Hepatocyte (in vitro differentiated cells): ENCODE data around the gene COMMD2. TPM values are rescaled to one million over a fixed set of nuclear protein-coding genes. Genes with fewer than 3 reads are reported as not detected.

ENCODE experiments used
- DNase-seq: peaks from one replicate; pipeline ENCODE4 v3.0.0-alpha.2; 2016; ENCODE audit warnings: low spot score
- H2AFZ ChIP-seq: fragments of 200-600 bp; sonication (generic); 2 replicates; pipeline ENCODE4 v1.6.0; 2016; ENCODE audit warnings: antibody characterized with exemption, mild to moderate bottlenecking
- H3K27ac ChIP-seq: fragments of 200-600 bp; sonication (generic); 2 replicates; pipeline ENCODE4 v1.5.1; 2016; ENCODE audit warnings: mild to moderate bottlenecking
- H3K27me3 ChIP-seq: fragments of 200-600 bp; sonication (generic); 2 replicates; pipeline ENCODE4 v1.6.1; 2016
- H3K36me3 ChIP-seq: fragments of 200-600 bp; sonication (generic); replicated peaks from 2 replicates; pipeline ENCODE4 v1.5.1; 2016; ENCODE audit warnings: low read depth; ENCODE audit not compliant: insufficient read depth
- H3K4me1 ChIP-seq: fragments of 200-600 bp; sonication (generic); 2 replicates; pipeline ENCODE4 v1.5.1; 2016; ENCODE audit warnings: mild to moderate bottlenecking, moderate library complexity; ENCODE audit not compliant: insufficient read depth
- H3K4me2 ChIP-seq: fragments of 200-600 bp; sonication (generic); 2 replicates; pipeline ENCODE4 v1.6.0; 2016
- H3K4me3 ChIP-seq: fragments of 200-600 bp; sonication (generic); 2 replicates; pipeline ENCODE4 v1.5.1; 2016; ENCODE audit warnings: mild to moderate bottlenecking
- H3K79me2 ChIP-seq: fragments of 200-600 bp; sonication (generic); 2 replicates; pipeline ENCODE4 v1.6.0; 2017; ENCODE audit warnings: mild to moderate bottlenecking
- H3K9me2 ChIP-seq: fragments of 200-600 bp; sonication (generic); replicated peaks from 2 replicates; pipeline ENCODE4 v1.6.0; 2017; ENCODE audit warnings: mild to moderate bottlenecking; ENCODE audit not compliant: insufficient read depth
- H3K9me3 ChIP-seq: fragments of 200-600 bp; sonication (generic); 2 replicates; pipeline ENCODE4 v1.5.1; 2016; ENCODE audit warnings: low read depth, mild to moderate bottlenecking
- H4K20me1 ChIP-seq: fragments of 200-600 bp; sonication (generic); 2 replicates; pipeline ENCODE4 v1.6.0; 2016; ENCODE audit warnings: mild to moderate bottlenecking; ENCODE audit not compliant: insufficient read depth, poor library complexity, severe bottlenecking
- EZH2 ChIP-seq: fragments of 200-600 bp; sonication (generic); IDR thresholded peaks from 2 replicates; pipeline ENCODE4 v1.6.1; 2016; ENCODE audit warnings: antibody characterized with exemption, mild to moderate bottlenecking, borderline replicate concordance
- EZH2phosphoT487 ChIP-seq: fragments of 200-600 bp; sonication (generic); IDR thresholded peaks from one replicate; pipeline ENCODE4 v1.6.1; 2018; ENCODE audit warnings: antibody characterized with exemption, mild to moderate bottlenecking, low read depth, moderate library complexity; ENCODE audit not compliant: unreplicated experiment, severe bottlenecking
- WGBS: methylation state at CpG from one replicate; pipeline ENCODE4 v1.1.6; 2016; ENCODE audit warnings: low lambda C conversion rate; ENCODE audit errors: missing lambda C conversion rate; 5-methylcytosine and 5-hydroxymethylcytosine counted together
- polyA plus RNA-seq: library from polyadenylated mRNA; unstranded; fragments of >200 nt; fragmentation: Nextera tagmentation; extraction: Ambion mirVana; gene quantifications from 2 replicates; pipeline ENCODE4 v1.2.1, GENCODE V29; 2016
- total RNA-seq: library from RNA; depleted of rRNA; stranded (reverse); fragments of >200 nt; gene quantifications from 2 replicates; pipeline ENCODE4 v1.2.3, GENCODE V29; 2014
- TF ChIP-seq, protein P1 (sequence below): fragments of 200-600 bp; sonication (generic); IDR thresholded peaks from 2 replicates; pipeline ENCODE4 v1.5.1; 2016; ENCODE audit warnings: antibody characterized with exemption, mild to moderate bottlenecking; ENCODE audit not compliant: poor library complexity

The COMMD2 gene
- total RNA-seq (39.0 and 39.7 TPM in 2 replicates), polyA plus RNA-seq (46.6 and 60.7 TPM in 2 replicates)

GRCh38 chr3:149752051-149752787 lies at the start of gene COMMD2:
COMMD2 (minus strand) TSS chr3:149752489; CDS start chr3:149752444, 45 bp downstream.
- no peak for TF ChIP-seq EZH2
- no peak for TF ChIP-seq EZH2phosphoT487
- TF ChIP-seq, protein P1, sequence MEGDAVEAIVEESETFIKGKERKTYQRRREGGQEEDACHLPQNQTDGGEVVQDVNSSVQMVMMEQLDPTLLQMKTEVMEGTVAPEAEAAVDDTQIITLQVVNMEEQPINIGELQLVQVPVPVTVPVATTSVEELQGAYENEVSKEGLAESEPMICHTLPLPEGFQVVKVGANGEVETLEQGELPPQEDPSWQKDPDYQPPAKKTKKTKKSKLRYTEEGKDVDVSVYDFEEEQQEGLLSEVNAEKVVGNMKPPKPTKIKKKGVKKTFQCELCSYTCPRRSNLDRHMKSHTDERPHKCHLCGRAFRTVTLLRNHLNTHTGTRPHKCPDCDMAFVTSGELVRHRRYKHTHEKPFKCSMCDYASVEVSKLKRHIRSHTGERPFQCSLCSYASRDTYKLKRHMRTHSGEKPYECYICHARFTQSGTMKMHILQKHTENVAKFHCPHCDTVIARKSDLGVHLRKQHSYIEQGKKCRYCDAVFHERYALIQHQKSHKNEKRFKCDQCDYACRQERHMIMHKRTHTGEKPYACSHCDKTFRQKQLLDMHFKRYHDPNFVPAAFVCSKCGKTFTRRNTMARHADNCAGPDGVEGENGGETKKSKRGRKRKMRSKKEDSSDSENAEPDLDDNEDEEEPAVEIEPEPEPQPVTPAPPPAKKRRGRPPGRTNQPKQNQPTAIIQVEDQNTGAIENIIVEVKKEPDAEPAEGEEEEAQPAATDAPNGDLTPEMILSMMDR: peak; percentile 48
- under 1% methylated on average over 52 of the region's 52 CpGs for WGBS
- peak within 1 kb of the TSS; percentile 89 for H2AFZ ChIP-seq

DNA sequence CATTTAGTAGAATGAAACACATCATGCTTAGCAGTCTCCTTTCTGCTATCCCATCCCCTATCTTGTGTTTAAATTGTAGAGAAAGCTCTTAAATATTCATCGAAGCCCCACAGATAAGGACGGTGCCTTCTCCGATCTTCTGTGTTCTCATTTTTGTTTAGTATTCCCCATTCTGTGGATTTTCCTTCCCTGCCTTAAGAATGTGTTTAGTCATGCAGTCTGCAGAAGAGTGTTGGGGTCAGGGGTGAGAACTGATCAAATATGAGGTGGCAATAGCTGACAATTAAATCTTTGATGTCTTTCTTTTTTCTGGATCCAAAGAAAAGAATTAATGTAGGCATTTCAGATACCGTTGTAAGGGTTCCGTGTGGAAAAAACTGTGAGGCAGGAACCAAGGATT lies 49.4 kb upstream of the COMMD2 start:
- no peak overlapping the region for H3K4me2 ChIP-seq
- H3K9me2 ChIP-seq: no peaks in the 10 kb centered on the region
- no peak overlapping the region for H2AFZ ChIP-seq
- H4K20me1 ChIP-seq: no peaks in the 10 kb centered on the region
- H3K36me3 ChIP-seq: no peaks in the 10 kb centered on the region
- H3K27me3 ChIP-seq: no peaks in the 10 kb centered on the region
- no peak overlapping the region for H3K4me3 ChIP-seq
- no peak overlapping the region for H3K27ac ChIP-seq
- no peaks in the 10 kb centered on the region for H3K9me3 ChIP-seq
- no peak for DNase-seq
- H3K4me1 ChIP-seq: no peaks in the 10 kb centered on the region
- TF ChIP-seq, protein P1: no peak
- no peak for TF ChIP-seq EZH2phosphoT487
- TF ChIP-seq EZH2: no peak
- no peaks in the 10 kb centered on the region for H3K79me2 ChIP-seq
- WGBS: 57% methylated on average over 5 of the region's 5 CpGs

More at GRCh38 chr3:149752051-149752787, at the start of gene COMMD2:
- peak within 1 kb of the TSS; percentile 62 for H3K27ac ChIP-seq
- peaks cover 21% of the 10 kb centered on the region for H3K79me2 ChIP-seq
- peak within 1 kb of the TSS; percentile 59 for H3K4me3 ChIP-seq
- no peaks in the 10 kb centered on the region for H4K20me1 ChIP-seq
- H3K36me3 ChIP-seq: no peaks in the 10 kb centered on the region
- H3K4me2 ChIP-seq: peak within 1 kb of the TSS; percentile 79
- H3K9me3 ChIP-seq: no peaks in the 10 kb centered on the region
- H3K9me2 ChIP-seq: no peaks in the 10 kb centered on the region
- H3K27me3 ChIP-seq: peaks cover 5% of the 10 kb centered on the region
- H3K4me1 ChIP-seq: peaks cover 7% of the 10 kb centered on the region
- DNase-seq: peak; percentile 92

GRCh38 chr3:149801195-149801594 lies 48.9 kb upstream of the COMMD2 start:
- H3K36me3 ChIP-seq: no peaks in the 10 kb centered on the region
- no peak overlapping the region for H3K27ac ChIP-seq
- H3K9me3 ChIP-seq: no peaks in the 10 kb centered on the region
- H3K4me2 ChIP-seq: no peak overlapping the region
- 76% methylated on average over 1 of the region's 1 CpG for WGBS
- H2AFZ ChIP-seq: no peak overlapping the region
- no peaks in the 10 kb centered on the region for H3K79me2 ChIP-seq
- TF ChIP-seq EZH2phosphoT487 (no peak), EZH2 (no peak)
- TF ChIP-seq, protein P1: no peak
- no peaks in the 10 kb centered on the region for H4K20me1 ChIP-seq
- no peak overlapping the region for H3K4me3 ChIP-seq
- no peak for DNase-seq
- no peaks in the 10 kb centered on the region for H3K4me1 ChIP-seq
- no peaks in the 10 kb centered on the region for H3K9me2 ChIP-seq
- no peaks in the 10 kb centered on the region for H3K27me3 ChIP-seq
